Measurements from ENCODE around the gene PILRA. TPM values are rescaled to one million over a fixed set of nuclear protein-coding genes. Genes with fewer than 3 reads are reported as not detected.
"Not testable (repeated sequence)": the region's sequence is repeated elsewhere in the genome, so short reads cannot be mapped to it uniquely, and the experiment has no call there.

PILRA gene
- total RNA-seq, 1 experiment from 2014 or later: 1.8 TPM

GRCh38 chr7:100342765-100343164, 30.5 kb upstream of the PILRA start:
- ATAC-seq: no peak
- Mint-ChIP-seq H3K4me1 (peaks cover 2% of the 10 kb centered on the region; the same call in 1 of the 2 replicates), H3K27me3 (ENCODE audit: low read depth) (no peaks in the 10 kb centered on the region), H3K4me3 (no peak overlapping the region), H3K27ac (no peak overlapping the region; the same call in 1 of the 2 replicates), H3K36me3 (peaks cover 73% of the 10 kb centered on the region), H3K9me3 (no peaks in the 10 kb centered on the region)
- ChIA-PET CTCF (interaction anchor here (0.6 to 2.6 kb wide), 2 partner anchors 212 kb away, joined by 3 to 6 read pairs; no protein-coding TSS in a partner anchor), POLR2A (no interaction called here)
- TF ChIP-seq, protein P1, sequence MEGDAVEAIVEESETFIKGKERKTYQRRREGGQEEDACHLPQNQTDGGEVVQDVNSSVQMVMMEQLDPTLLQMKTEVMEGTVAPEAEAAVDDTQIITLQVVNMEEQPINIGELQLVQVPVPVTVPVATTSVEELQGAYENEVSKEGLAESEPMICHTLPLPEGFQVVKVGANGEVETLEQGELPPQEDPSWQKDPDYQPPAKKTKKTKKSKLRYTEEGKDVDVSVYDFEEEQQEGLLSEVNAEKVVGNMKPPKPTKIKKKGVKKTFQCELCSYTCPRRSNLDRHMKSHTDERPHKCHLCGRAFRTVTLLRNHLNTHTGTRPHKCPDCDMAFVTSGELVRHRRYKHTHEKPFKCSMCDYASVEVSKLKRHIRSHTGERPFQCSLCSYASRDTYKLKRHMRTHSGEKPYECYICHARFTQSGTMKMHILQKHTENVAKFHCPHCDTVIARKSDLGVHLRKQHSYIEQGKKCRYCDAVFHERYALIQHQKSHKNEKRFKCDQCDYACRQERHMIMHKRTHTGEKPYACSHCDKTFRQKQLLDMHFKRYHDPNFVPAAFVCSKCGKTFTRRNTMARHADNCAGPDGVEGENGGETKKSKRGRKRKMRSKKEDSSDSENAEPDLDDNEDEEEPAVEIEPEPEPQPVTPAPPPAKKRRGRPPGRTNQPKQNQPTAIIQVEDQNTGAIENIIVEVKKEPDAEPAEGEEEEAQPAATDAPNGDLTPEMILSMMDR (IDR thresholded peaks at IDR 0.05): no peak
- TF ChIP-seq, protein P2, sequence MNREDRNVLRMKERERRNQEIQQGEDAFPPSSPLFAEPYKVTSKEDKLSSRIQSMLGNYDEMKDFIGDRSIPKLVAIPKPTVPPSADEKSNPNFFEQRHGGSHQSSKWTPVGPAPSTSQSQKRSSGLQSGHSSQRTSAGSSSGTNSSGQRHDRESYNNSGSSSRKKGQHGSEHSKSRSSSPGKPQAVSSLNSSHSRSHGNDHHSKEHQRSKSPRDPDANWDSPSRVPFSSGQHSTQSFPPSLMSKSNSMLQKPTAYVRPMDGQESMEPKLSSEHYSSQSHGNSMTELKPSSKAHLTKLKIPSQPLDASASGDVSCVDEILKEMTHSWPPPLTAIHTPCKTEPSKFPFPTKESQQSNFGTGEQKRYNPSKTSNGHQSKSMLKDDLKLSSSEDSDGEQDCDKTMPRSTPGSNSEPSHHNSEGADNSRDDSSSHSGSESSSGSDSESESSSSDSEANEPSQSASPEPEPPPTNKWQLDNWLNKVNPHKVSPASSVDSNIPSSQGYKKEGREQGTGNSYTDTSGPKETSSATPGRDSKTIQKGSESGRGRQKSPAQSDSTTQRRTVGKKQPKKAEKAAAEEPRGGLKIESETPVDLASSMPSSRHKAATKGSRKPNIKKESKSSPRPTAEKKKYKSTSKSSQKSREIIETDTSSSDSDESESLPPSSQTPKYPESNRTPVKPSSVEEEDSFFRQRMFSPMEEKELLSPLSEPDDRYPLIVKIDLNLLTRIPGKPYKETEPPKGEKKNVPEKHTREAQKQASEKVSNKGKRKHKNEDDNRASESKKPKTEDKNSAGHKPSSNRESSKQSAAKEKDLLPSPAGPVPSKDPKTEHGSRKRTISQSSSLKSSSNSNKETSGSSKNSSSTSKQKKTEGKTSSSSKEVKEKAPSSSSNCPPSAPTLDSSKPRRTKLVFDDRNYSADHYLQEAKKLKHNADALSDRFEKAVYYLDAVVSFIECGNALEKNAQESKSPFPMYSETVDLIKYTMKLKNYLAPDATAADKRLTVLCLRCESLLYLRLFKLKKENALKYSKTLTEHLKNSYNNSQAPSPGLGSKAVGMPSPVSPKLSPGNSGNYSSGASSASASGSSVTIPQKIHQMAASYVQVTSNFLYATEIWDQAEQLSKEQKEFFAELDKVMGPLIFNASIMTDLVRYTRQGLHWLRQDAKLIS (CRISPR knock-in tag; IDR thresholded peaks at IDR 0.05; ENCODE audit: borderline replicate concordance): no peak
- TF ChIP-seq ZBTB21 (CRISPR knock-in tag; IDR thresholded peaks at IDR 0.05; ENCODE audit: borderline replicate concordance) (no peak), SP1 (CRISPR knock-in tag; conservative IDR thresholded peaks at IDR 0.05) (no peak), ZNF121 (CRISPR knock-in tag; IDR thresholded peaks at IDR 0.05) (no peak), ZNF232 (CRISPR knock-in tag; IDR thresholded peaks at IDR 0.05) (no peak), ZNF671 (CRISPR knock-in tag; IDR thresholded peaks at IDR 0.05) (no peak), MXD4 (CRISPR knock-in tag; IDR thresholded peaks at IDR 0.05; ENCODE audit: borderline replicate concordance) (no peak), ETV6 (CRISPR knock-in tag; IDR thresholded peaks at IDR 0.05) (no peak), CREB1 (CRISPR knock-in tag; IDR thresholded peaks at IDR 0.05) (no peak), CBFB (CRISPR knock-in tag; IDR thresholded peaks at IDR 0.05; ENCODE audit: low read depth) (no peak)
- TF ChIP-seq, protein P3, sequence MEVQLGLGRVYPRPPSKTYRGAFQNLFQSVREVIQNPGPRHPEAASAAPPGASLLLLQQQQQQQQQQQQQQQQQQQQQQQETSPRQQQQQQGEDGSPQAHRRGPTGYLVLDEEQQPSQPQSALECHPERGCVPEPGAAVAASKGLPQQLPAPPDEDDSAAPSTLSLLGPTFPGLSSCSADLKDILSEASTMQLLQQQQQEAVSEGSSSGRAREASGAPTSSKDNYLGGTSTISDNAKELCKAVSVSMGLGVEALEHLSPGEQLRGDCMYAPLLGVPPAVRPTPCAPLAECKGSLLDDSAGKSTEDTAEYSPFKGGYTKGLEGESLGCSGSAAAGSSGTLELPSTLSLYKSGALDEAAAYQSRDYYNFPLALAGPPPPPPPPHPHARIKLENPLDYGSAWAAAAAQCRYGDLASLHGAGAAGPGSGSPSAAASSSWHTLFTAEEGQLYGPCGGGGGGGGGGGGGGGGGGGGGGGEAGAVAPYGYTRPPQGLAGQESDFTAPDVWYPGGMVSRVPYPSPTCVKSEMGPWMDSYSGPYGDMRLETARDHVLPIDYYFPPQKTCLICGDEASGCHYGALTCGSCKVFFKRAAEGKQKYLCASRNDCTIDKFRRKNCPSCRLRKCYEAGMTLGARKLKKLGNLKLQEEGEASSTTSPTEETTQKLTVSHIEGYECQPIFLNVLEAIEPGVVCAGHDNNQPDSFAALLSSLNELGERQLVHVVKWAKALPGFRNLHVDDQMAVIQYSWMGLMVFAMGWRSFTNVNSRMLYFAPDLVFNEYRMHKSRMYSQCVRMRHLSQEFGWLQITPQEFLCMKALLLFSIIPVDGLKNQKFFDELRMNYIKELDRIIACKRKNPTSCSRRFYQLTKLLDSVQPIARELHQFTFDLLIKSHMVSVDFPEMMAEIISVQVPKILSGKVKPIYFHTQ (CRISPR knock-in tag; IDR thresholded peaks at IDR 0.05): no peak
- DNase-seq (ENCODE audit: low spot score): no peak

- CTCF ChIA-PET: interaction anchor here (0.5 to 2.6 kb wide), 7 partner anchors 38 to 254 kb away, joined by 3 to 8 read pairs (median 3); no protein-coding TSS in a partner anchor
Observed at GRCh38 chr7:100344124-100344559, 29.1 kb upstream of the PILRA start.

GRCh38 chr7:100344560-100345287, 28.6 kb upstream of the PILRA start:
- peak; percentile 99 for ATAC-seq
- H3K27ac Mint-ChIP-seq: peak overlapping the region; percentile 82
- ChIA-PET POLR2A (interaction anchor here (0.6 to 1.5 kb wide), 3 partner anchors 9 to 113 kb away, joined by 3 read pairs; no protein-coding TSS in a partner anchor), CTCF (interaction anchor here (0.5 to 2.6 kb wide), 6 partner anchors 37 to 214 kb away, joined by 3 to 6 read pairs (median 4); partner anchors contain the start of gene GAL3ST4)
- peak; percentile 61 for DNase-seq (ENCODE audit: low spot score)
- H3K4me1 Mint-ChIP-seq; H3K27me3 Mint-ChIP-seq (ENCODE audit: low read depth); H3K9me3 Mint-ChIP-seq; H3K4me3 Mint-ChIP-seq: not testable (repeated sequence)
- peaks cover 69% of the 10 kb centered on the region for H3K36me3 Mint-ChIP-seq

More at GRCh38 chr7:100344124-100344559, 29.1 kb upstream of the PILRA start:
- not testable (repeated sequence) for H3K27me3 Mint-ChIP-seq (ENCODE audit: low read depth); H3K4me1 Mint-ChIP-seq; H3K4me3 Mint-ChIP-seq; DNase-seq (ENCODE audit: low spot score); H3K9me3 Mint-ChIP-seq
- peak; percentile 38 for ATAC-seq
- H3K27ac Mint-ChIP-seq: peak overlapping the region; percentile 82
- H3K36me3 Mint-ChIP-seq: peaks cover 69% of the 10 kb centered on the region
- POLR2A ChIA-PET: interaction anchor here (0.6 to 1.5 kb wide), 3 partner anchors 9 to 112 kb away, joined by 3 read pairs; no protein-coding TSS in a partner anchor

Data from WTC11 (cell line).